Measurements from ENCODE around the gene ABHD4.

DNA sequence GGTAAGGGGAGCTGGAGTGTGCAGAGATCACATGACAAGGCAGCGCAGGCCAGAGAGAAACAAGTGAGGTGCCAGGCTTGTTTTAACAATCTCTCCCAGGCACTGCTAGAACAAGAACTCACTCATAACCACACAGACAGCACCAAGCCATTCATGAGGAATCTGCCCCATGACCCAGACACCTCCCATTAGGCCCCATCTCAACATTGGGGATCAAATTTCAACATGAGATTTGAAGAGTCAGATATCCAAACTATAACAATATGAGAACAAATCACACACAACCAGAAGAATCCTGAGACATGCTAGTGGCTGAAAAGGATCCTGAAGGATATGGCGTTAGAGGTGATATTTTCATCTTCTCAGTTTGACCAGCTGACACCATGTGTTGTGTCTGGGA is 24.2 kb downstream of the ABHD4 start:
- TF ChIP-seq YBX1 (IDR thresholded peaks at IDR 0.05) = no peak
- TF ChIP-seq STAT3 (IDR thresholded peaks at IDR 0.05; ENCODE audit: low read depth, low read length) = no peak
- TF ChIP-seq MTA3 (IDR thresholded peaks at IDR 0.05; ENCODE audit: borderline replicate concordance, low read length) = no peak
- no peak for TF ChIP-seq MYB (IDR thresholded peaks at IDR 0.05; ENCODE audit: borderline replicate concordance, low read depth, low read length)
- TF ChIP-seq, protein P1, sequence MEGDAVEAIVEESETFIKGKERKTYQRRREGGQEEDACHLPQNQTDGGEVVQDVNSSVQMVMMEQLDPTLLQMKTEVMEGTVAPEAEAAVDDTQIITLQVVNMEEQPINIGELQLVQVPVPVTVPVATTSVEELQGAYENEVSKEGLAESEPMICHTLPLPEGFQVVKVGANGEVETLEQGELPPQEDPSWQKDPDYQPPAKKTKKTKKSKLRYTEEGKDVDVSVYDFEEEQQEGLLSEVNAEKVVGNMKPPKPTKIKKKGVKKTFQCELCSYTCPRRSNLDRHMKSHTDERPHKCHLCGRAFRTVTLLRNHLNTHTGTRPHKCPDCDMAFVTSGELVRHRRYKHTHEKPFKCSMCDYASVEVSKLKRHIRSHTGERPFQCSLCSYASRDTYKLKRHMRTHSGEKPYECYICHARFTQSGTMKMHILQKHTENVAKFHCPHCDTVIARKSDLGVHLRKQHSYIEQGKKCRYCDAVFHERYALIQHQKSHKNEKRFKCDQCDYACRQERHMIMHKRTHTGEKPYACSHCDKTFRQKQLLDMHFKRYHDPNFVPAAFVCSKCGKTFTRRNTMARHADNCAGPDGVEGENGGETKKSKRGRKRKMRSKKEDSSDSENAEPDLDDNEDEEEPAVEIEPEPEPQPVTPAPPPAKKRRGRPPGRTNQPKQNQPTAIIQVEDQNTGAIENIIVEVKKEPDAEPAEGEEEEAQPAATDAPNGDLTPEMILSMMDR (IDR thresholded peaks at IDR 0.05 in 2 of 3, conservative IDR thresholded peaks at IDR 0.05 in 1 of 3; ENCODE audit: control insufficient read depth in 2 of 3, extremely low read depth in 1 of 3, insufficient read depth in 1 of 3, low read depth in 3 of 3, low read length in 3 of 3) = no peak
- TF ChIP-seq RAD21 (IDR thresholded peaks at IDR 0.05; ENCODE audit: insufficient read depth, low read depth, low read length) = no peak
- TF ChIP-seq, protein P2, sequence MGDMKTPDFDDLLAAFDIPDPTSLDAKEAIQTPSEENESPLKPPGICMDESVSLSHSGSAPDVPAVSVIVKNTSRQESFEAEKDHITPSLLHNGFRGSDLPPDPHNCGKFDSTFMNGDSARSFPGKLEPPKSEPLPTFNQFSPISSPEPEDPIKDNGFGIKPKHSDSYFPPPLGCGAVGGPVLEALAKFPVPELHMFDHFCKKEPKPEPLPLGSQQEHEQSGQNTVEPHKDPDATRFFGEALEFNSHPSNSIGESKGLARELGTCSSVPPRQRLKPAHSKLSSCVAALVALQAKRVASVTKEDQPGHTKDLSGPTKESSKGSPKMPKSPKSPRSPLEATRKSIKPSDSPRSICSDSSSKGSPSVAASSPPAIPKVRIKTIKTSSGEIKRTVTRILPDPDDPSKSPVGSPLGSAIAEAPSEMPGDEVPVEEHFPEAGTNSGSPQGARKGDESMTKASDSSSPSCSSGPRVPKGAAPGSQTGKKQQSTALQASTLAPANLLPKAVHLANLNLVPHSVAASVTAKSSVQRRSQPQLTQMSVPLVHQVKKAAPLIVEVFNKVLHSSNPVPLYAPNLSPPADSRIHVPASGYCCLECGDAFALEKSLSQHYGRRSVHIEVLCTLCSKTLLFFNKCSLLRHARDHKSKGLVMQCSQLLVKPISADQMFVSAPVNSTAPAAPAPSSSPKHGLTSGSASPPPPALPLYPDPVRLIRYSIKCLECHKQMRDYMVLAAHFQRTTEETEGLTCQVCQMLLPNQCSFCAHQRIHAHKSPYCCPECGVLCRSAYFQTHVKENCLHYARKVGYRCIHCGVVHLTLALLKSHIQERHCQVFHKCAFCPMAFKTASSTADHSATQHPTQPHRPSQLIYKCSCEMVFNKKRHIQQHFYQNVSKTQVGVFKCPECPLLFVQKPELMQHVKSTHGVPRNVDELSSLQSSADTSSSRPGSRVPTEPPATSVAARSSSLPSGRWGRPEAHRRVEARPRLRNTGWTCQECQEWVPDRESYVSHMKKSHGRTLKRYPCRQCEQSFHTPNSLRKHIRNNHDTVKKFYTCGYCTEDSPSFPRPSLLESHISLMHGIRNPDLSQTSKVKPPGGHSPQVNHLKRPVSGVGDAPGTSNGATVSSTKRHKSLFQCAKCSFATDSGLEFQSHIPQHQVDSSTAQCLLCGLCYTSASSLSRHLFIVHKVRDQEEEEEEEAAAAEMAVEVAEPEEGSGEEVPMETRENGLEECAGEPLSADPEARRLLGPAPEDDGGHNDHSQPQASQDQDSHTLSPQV (IDR thresholded peaks at IDR 0.05) = no peak
